Middle frontal gyrus (tissue), 1 donor: ENCODE measurements around the gene RPS14.

Experiments used
- DNase-seq: peaks from one replicate; pipeline ENCODE4 v3.0.0-alpha.2; 2015; ENCODE audit warnings: low spot score; ENCODE audit errors: extremely low spot score

The RPS14 gene

GRCh38 chr5:150401376-150402228, 47.9 kb downstream of the RPS14 start:
- no peak for DNase-seq

GRCh38 chr5:150401076-150401375, 48.5 kb downstream of the RPS14 start:
- no peak for DNase-seq

GRCh38 chr5:150400316-150401075, 49.0 kb downstream of the RPS14 start:
- no peak for DNase-seq

- no peak for DNase-seq
Observed at GRCh38 chr5:150399524-150400211, 49.9 kb downstream of the RPS14 start.

- no peak for DNase-seq
Observed at GRCh38 chr5:150398722-150399523, 50.6 kb downstream of the RPS14 start.

- no peak for DNase-seq
Observed at GRCh38 chr5:150397782-150398721, 51.5 kb downstream of the RPS14 start.

GRCh38 chr5:150397146-150397781, 52.3 kb downstream of the RPS14 start:
- no peak for DNase-seq

- no peak for DNase-seq
Observed at GRCh38 chr5:150396267-150396666, 53.3 kb downstream of the RPS14 start.

- DNase-seq, result no peak
Observed at GRCh38 chr5:150395688-150395975, 53.9 kb downstream of the RPS14 start.

- no peak for DNase-seq
Observed at GRCh38 chr5:150394912-150395687, 54.4 kb downstream of the RPS14 start.

- DNase-seq, result no peak
Observed at GRCh38 chr5:150394131-150394530, 55.4 kb downstream of the RPS14 start.

- DNase-seq, result no peak
Observed at GRCh38 chr5:150393096-150393645, 56.4 kb downstream of the RPS14 start.

GRCh38 chr5:150392680-150393079, 56.9 kb downstream of the RPS14 start:
- no peak for DNase-seq
